ENCODE data around the gene HPRT1.
A peak's percentile ranks its signal among the peaks of the same experiment; 100 is the strongest.

HPRT1 gene

DNA sequence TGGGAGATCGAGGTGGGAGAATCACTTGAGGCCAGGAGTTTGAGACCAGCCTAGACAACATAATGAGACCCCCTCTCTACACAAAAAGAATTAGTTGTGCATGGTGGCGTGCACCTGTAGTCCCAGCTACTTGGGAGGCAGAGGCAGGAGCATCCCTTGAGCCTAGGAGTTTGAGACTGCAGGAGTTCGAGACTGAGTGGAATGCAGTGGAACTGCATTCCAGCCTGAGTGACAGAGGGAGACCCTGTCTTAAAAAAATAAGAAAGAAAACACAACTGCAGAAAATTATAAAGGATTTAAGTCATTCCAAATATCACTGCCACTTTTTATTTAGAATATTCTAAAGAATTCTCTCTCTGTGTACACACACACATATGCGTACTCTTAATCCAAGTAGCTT is 18.4 kb downstream of the HPRT1 start:
- DNase-seq (ENCODE audit: low spot score): no peak

DNA sequence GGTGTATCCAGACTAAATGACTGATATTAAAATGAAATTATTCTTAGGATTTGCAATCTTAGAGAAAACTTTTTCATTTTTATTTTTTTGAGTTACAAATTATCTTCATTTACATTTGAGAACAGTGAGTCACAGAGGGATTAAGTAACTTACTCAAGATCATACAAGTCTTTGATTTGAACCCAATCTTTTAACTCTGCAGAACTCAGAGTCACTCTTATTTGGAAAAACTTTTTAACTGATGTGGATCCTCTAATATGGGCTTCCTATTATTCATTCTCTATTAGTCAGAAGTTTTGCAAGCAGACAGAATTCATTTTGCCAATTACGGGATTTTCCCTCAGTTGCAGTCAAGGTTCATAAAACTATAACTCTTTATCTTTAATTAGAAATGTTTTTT is 20.1 kb downstream of the HPRT1 start:
- DNase-seq (ENCODE audit: low spot score): peak; percentile 24

DNA sequence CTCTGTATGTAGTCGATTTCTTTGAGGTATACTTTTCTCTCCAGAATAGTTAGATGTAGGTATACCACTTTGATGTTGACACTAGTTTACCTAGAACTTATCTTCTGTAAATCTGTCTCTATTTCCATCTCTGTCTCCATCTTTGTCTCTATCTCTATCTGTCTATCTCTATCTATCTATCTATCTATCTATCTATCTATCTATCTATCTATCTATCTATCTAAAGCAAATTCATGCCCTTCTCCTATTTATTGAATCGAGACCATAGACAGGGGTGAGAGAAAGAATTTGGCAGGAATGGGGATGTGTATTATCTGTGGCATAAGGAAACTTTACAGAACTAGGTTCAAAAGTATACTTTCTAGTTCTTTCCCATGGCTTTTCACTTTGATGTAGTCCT is 21.4 kb downstream of the HPRT1 start:
- no peak for DNase-seq (ENCODE audit: low spot score)

DNA sequence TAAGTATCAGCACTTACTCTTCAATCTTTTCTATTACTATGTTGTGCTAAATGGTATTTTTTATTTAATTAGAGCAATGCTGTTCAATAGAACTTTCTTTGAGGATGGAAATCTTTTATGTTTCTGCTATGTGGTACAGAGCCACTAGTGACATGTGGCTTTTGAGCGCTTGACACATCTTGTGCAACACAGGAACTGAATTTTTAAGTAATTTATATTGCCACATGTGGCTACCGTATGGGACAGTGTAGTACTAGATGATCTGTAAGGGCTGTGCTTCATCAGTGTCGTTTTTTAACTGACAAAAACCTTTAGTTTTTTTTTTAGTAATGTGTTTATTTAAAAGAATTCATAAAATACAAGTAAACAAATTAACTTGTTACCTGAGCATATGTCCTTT is 22.4 kb downstream of the HPRT1 start:
- no peak for DNase-seq (ENCODE audit: low spot score)

DNA sequence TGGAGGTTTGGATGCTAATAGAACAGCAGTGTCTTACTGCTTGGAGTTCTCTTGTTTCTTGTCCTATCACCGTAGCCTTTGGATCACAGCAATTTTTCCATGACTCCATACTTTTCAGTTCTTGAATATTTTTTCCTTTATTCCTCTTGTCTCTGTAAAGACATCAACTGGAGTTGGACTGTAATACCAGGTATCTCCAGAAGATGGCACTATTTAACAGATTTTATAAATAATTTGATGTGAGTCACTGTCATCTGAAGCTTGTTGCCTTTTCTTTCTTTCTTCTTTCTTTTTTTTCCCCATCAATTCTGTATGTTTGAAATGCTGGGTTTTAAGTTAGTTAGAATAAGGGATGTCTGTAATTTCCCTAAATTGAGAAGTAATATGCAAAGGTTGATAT is 24.1 kb downstream of the HPRT1 start:
- DNase-seq (ENCODE audit: low spot score): peak; percentile 73

DNA sequence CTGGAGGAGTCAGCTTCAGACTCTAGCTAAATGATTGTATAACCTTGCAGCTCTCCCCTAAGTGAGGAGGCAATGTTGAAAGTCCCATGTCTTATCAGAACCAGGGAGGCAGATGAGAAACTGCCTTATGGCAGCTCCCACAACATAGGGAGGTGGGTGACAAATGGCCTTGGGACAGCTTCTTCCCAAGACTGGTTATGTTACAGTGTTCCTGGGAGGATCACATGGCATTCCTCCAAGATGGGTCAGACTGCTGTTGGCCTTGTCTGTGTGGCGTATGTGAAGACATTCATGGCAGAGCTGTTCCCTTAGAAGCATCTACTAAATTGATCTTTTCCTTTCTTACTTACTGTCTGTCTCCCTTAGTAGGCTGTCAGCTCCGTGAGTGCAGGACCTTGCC is 42.0 kb downstream of the HPRT1 start:
- no peak for DNase-seq (ENCODE audit: low spot score)

DNA sequence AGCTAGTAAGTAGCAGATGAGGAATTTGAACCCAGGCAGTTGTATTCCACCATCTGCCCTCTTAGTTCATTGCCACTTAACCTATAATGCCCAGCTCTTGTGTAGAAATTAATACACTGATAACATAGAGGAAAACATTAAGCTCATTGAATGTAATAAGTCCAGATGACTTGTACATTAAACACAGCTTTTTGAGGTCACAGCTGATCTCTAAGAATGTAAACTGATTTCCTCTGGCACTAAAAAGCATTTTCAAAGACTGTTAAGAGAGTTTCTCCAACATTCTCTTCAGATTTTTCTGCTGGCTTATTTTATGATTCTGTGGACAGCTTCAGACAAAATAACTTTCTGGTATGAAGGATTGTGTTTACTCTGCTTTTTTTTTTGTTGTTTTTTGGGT is 42.7 kb downstream of the HPRT1 start:
- DNase-seq (ENCODE audit: low spot score): no peak

DNA sequence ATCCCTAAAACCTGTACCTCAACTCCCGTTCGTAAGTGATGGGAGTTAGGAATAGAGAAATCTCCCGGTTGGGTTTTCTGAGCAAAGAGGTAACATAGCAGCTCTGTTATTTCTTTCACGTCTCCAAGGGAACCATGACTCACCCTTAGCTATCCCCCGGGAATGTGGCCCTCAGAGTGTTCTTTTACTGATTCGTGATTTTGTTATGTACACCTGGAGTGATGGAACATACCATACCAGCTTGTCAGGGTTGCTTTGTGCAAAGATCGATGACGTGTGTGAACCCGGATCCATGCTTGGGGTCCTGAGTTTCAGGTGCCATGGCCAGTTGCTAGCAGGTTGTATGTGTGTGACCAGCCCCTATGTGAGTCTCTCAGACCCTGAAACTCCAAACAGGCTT is 52.6 kb downstream of the HPRT1 start:
- peak; percentile 96 for DNase-seq (ENCODE audit: low spot score)

DNA sequence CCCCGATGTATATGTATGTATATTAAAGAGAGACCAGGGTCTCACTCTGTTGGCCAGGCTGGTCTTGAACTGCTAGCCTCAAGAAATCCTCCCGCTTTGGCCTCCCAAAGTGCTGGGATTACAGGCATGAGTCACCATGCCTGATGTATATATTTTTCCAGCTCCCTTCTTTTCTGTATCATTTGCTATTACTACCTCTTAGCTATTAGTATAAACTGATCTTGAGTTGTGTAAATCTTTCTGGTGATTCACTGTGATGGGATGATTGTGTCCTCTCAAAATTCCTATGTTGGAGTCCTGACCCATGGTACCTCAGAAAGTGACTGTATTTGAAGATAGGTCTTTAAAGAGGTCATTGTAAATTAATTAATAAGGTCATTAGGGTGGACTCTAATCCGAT is 53.1 kb downstream of the HPRT1 start:
- DNase-seq (ENCODE audit: low spot score): peak; percentile 30

DNA sequence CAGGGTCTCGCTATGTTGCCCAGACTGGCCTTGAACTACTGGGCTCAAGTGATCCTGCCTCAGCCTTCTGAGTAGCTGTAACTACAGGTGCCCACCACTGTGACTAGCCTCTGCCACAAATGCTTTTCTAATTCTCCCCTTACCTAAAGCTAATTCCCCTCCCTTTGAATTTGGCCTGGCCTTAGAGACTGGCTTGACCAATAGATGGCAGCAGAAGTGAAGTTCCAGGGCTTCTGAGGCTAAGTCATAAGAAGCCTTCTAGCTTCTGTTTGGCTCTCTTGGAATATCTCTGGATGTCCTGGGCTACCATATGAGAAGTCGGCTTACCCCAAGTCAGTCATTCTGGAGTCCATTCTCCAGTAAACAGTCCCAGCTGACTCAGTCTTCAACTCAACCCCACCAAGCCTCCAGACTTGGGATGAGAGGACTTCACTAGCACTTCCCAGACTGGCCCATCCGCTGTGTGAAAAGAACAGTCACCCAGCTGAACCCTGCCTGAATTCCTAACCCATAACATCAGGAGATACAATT is 61.0 kb downstream of the HPRT1 start:
- DNase-seq (ENCODE audit: low spot score): peak; percentile 70

DNA sequence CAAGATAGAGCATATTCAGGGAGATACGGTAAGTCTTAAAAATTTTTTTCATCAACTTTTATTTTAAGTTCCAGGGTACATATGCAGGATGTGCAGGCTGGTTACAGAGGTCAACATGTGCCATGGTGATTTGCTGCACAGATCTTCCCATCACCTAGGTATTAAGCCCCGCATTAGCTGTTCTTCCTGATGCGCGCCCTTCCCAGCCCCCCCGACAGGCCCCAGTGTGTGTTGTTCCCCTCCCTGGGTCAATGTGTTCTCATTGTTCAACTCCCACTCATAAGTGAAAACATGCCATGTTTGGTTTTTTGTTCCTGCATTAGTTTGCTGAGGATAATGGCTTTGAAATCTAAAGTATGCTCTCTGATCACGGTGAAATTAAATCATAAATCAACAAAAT is 64.2 kb downstream of the HPRT1 start:
- no peak for DNase-seq (ENCODE audit: low spot score)

DNA sequence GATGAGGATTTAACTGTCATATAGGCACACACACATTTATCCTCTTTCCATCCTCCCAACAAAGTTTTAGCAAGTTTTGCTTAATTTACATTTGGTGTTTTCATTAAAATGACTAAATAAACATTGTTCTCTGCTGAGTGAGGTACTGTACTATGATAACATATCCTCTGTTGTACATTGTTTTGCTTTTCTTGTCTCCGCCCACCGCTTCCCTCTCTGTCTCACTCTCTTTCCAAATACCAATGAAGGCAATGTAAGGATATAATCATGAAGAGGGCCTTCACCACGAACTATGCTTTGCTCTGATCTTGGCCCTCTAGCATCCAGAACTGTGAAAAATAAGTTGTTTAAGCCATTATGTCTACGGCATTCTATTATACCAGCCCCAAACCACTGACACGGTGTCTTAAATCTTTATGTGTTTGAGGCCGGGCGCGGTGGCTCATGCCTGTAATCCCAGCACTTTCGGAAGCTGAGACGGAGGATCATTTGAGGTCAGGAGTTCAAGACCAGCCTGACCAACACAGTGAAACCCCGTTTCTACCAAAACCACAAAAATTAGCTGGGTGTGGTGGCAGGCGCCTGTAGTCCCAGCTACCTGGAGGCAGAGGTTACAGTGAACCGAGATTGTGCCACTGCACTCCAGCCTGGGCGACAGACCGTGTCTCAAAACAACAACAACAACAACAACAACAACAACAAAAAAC is 65.3 kb downstream of the HPRT1 start:
- DNase-seq (ENCODE audit: low spot score): no peak

DNA sequence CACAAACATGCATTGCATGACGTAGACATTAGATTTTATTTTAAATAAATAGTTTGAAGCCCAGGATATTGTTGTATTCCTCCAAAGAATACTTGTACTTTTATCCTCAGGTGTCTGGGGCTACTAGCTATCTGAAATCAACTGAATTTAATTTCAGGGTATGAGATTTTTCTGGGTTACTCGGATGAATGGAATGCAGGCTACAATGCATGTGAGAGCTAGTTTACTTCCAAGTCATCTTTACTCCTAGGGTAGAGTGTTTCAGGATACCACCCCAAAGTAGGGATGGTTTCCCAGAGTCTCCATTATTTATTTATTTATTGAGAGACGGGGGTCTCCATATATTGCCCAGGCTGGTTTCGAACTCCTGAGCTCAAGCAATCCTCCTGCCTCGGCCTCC is 66.4 kb downstream of the HPRT1 start:
- no peak for DNase-seq (ENCODE audit: low spot score)

DNA sequence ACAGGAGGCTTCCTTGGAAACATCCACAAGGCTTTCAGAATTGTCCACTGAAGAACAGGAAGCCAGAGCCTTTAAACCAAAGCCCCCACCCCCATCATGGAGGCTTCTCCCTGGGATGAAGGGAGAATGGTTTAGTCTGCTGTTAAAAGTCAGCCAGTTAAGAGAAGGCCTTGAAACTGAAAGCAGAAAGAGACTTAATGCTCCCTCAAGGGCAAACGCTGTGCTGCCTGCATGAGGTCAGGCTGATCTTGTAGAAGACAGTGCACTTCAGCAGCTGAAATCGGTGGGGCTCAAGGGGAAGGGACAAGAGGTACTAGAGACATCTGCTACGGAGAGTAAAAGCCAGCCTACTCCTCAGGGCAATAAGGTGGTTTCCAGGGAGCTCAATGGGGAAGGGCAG is 69.0 kb downstream of the HPRT1 start:
- DNase-seq (ENCODE audit: low spot score): no peak

DNA sequence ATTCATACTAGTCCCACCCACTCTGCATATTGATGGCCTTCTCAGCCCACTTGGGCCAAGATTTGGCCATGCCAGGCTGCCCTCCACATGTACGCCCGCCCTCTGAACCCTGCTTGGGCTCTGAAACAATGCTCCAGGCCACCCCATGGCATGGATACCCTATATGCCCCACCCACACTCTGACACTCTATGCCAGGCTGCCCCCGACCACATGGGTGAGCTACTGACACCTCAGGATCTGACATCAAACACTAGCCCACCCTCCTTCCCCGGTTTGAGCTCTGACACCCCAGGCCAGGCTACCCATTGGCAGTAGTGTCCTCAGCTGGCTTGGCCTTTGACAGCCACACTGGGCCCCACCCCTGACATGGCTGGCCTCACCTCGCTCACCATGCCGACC is 69.5 kb downstream of the HPRT1 start:
- DNase-seq (ENCODE audit: low spot score): no peak

DNA sequence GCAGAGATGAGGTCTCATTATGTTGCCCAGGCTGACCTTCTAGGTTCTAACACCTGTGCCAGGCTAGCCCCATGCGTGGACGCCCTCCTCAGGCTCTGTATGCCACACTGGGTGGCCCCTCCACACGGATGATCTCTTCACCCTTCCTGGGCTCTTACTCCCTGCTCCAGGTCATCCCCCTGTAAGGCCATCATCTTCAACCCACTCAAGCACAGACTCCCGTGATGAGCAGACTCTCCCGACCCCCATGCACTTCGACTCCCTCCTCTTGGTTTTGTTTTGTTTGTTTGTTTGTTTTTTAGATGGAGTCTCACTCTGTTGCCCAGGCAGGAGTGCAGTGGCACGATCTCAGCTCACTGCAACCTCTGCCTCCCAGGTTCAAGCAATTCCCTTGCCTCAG is 70.9 kb downstream of the HPRT1 start:
- DNase-seq (ENCODE audit: low spot score): no peak

DNA sequence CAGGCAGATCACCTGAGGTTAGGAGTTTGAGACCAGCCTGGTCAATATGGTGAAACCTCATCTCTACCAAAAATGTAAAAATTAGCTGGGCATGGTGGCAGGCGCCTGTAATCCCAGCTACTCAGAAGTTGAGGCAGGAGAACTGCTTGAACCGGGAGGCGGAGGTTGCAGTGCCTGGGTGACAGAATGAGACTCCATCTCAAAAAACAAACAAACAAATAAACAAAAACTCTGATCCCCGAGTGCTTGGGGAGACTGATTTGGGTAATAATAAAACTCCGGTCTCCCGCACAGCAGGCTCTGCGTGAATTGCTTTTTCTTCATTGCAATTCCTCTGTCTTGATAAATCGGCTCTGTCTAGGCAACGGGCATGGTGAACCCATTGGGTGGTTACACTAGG is 73.4 kb downstream of the HPRT1 start:
- no peak for DNase-seq (ENCODE audit: low spot score)

DNA sequence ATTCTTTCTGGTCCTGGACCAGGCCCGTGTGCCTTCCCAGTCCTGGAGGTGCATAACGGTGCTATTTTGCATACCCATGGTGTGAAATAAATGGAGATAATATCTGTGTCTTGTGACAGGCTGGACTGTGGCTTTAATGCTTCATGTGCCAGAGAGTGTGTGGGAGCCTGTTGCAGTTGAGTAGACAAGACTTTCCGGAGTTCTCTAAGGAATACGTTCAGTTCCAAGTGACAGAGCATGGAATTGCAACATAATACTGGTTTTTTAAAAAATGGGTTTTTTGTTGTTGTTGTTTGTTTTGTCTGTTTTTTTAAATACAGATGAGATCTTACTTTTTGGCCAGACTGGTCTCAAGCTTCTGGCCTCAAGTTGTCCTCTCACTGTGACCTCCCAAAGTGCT is 74.0 kb downstream of the HPRT1 start:
- no peak for DNase-seq (ENCODE audit: low spot score)

DNA sequence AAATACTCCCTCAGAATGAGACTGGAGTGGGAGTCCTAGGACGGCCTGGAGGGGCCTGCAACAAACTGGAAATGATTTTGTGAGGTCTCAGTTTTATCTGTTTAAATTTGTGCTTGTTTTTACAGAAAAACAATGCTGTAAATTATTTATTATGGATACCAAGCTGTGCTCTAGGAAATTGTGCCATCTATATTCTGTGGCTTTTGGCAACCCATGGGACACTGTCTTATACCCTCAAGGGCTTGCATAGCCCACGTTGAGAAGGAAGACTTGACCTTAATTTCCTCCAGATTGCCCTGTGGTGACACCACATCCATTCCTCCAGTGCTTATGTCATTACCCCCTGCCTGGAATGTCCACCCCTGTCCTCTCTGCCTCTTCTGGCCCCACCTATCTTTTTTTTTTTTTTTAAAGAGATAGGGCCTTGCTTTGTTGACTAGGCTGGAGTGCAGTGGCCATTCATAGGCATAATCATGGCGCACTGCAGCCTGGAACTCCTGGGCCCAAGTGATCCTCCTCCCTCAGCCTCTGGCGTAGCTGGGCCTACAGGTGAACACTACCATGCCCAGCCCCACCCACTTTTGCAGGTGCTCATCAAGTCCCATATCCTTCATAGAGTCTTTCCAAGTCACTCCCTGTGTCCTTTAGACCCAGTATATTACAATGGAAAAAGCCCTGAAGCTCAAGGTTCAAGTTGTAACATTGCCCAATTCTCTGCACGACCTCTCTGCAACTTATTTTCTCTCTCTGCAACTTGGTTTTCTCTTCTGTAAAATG is 77.4 kb downstream of the HPRT1 start:
- DNase-seq (ENCODE audit: low spot score): peak; percentile 89

DNA sequence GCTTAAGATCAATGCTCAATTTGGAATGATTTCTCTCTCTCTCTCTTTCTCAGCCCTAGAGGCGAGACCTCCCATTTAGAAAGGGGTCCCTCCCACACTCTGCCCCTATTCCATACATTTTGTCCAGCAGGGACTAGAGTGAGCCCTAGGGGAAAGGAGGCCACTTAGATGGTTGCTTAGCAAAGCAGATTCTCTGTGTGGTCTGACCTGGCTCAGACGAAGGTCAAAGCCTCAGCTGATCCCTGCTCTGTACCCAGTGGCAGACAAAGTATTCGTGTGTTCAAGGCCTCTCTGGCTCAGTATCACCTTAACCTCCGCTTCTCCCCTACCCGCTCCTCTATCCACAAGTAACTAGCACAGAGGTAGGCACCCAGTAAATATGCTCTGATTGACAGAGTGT is 78.4 kb downstream of the HPRT1 start:
- no peak for DNase-seq (ENCODE audit: low spot score)

DNA sequence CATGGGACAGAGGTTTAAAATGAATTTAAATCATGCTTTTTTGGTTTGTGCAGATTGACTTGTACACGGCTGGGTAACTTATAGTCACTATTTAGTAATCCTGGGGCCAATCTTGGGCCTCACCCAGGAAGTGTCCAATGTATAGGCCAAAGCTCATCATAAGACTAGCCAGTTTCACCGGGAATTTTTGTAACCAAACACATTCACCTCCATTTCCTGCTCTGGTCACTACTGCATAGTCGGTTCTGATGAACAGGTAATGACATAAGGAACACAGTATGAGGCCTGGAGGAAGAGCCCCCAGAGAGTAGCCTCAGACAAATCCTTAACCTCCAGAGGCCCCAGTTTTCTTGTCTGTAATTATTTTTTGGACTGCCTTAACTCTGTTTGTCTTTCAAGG is 81.9 kb downstream of the HPRT1 start:
- DNase-seq (ENCODE audit: low spot score): peak; percentile 32

DNA sequence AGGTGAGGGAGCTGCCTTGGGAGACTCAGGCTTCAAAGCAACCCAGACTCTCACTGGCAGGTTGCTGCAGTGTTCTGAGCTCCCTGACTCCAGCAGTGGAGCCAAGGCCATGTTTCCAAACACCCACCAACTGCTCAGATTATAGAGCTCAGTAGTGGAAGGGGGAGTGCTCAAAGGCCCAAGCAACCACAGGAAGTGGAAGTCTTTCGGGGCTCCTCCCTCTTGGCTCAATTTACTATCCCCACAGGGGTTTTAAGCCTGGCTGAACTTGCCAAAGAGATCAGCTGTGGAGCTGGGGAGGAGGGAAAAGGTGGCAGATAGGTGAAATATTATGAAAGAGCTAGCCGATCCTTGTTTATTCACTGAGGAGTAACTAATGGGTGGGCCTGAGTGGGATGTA is 82.5 kb downstream of the HPRT1 start:
- DNase-seq (ENCODE audit: low spot score): peak; percentile 59

DNA sequence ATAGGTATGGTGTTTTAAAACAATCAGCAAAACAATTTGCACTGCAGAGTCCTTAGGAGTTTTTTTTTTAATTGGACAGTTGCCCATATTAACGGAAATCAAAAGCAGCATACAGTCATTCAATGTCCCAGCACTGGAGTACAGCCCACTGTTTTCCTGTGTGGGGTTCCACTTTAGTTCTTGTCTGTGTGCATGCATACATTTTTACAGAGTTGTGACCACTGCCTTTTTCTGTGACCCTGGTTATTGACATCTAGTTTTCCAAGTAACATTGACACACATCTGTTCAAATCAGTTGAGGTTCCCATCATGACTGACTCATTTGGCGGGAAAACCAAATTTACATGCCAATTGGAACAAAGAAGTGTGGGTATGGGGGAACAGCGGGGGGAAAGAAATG is 83.3 kb downstream of the HPRT1 start:
- DNase-seq (ENCODE audit: low spot score): no peak

DNA sequence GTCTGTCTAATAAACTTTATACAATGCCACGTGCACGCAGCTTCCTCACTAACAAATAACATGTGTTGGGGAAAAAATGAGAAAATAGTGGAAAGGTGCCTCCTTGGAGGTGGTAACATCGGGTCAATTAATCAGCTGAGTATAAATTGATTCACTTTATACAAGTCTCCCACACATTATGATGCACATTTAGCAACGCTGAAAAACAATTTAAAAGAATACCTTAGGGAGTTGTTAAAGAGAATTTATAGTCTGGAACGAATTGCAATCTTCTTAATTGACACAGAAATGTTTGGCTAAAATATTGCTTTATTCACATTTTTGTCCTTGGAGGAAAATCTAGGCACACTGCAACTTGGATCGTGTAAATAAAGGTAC is 84.2 kb downstream of the HPRT1 start:
- no peak for DNase-seq (ENCODE audit: low spot score)
